DMS153 (cell line): ENCODE measurements around the gene JAK3.
A peak's percentile ranks its signal among the peaks of the same experiment; 100 is the strongest.
"Not testable (repeated sequence)": the region's sequence is repeated elsewhere in the genome, so short reads cannot be mapped to it uniquely, and the experiment has no call there.

Experiments
- DNase-seq: peaks from one replicate; lab custom pipeline; 2025; lab: John Stamatoyannopoulos, UW

Gene JAK3

GRCh38 chr19:17803264-17803896 is 44.4 kb downstream of the JAK3 start:
- no peak for DNase-seq

DNA sequence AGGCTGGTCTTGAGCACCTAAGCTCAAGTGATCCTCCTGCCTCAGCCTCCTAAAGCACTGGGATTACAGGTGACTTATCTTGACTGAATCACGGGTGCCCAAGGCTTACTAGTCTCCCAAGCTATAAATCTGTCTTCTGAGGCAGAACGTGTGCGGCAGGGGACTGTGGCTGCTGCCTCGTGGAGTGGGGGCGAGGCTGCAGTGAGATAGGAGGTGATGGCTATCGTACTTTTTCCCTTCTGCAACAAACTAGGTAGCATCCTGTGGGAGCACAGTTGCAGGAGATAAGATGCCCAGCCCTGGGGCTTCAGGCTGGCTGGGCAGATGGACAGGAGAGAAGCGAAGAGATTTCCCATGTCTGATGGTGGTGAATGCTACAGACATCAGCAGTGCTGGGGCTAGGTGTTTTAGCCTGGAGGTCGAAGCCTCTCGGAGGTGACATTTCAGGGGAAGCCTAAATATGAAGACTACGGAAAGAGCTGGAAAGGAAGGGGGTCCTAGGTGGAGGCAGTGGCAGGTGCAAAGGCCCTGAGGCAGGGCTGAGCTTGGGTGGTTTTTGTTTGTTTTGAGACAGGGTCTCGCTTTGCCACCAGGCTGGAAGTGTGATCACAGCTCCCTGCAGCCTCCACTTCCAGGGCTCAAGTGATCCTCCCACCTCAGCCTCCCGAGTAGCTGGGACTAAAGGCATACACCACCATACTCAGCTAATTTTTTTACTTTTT is 45.5 kb downstream of the JAK3 start:
- no peak for DNase-seq

GRCh38 chr19:17798599-17798998 is 49.2 kb downstream of the JAK3 start:
- DNase-seq = not testable (repeated sequence)

- no peak for DNase-seq
These were observed 50.2 kb downstream of the JAK3 start for GRCh38 chr19:17797424-17798201.

DNA sequence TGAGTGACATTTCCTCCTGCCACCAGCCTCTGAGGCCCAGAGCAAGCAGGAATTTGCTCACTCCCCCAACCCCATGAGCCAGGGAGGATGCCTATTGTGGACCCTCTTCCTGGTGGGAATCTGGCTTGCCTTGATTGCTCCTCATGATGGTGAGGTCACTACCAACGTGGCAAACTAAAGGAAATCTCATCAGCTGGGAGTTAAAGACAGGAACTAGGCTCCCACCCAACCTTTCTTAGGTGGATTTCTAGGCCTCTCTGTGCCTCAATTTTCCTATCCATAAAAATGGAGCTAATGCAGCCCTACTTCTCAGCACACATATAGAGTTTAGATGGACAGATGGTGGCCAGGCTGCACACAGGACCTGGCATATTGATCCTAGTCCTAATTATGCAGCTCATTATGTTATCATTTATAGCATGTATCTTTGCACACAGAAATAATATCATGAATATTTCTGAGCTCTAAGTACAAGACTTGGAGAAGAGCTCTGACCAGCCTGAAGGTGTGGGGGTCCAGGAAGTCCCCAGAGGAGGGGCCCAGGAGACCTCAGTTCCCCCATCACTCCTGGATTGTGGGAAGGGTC is 50.9 kb downstream of the JAK3 start:
- DNase-seq = no peak

DNA sequence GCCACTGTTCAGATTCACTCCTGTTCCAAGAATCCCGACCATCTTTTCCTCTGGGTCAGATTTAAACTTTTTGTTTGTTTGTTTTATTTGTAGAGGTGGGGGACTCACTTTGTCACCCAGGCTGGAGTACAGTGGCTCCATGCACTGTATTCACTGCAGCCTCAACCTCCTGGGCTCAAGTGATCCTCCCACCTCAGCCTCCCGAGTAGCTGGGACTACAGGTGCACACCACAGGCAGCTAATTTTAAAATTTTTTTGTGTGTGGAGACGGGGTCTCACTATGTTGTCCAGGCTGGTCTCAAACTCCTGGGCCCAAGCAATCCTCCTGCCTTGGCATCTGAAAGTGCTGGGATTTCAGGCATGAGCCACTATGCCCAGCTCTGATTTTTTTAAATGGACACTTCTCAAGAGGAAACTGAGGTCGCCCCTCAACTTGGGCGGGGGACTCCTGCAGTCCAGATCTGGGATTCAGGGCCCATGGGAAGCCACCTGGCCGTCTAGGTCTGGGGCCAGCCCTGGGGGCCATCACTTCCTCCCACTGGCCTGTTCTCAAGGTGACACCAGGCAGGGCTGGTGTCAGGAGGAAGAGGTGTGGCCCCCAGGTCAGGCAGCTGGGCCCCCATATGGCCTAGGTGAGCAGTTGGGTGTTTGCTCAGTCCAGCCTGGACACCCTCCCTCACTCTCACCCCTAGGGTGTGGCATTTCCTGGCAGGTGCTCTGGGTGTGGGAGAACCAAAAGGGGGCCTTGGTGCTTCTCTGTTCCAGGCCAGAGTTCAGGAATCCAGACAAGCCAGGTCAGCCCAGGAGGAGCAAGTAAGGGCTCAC is 51.6 kb downstream of the JAK3 start:
- no peak for DNase-seq

- DNase-seq = no peak
These were observed 52.3 kb downstream of the JAK3 start for GRCh38 chr19:17795495-17795856.

- peak; percentile 45 for DNase-seq
These were observed 52.9 kb downstream of the JAK3 start, which contains the start of gene B3GNT3 for GRCh38 chr19:17794731-17795494. Gene B3GNT3 (plus strand): TSS chr19:17795138. CDS start chr19:17807808, 12,670 bp downstream.

- no peak for DNase-seq
These were observed 53.4 kb downstream of the JAK3 start for GRCh38 chr19:17794412-17794730.

DNA sequence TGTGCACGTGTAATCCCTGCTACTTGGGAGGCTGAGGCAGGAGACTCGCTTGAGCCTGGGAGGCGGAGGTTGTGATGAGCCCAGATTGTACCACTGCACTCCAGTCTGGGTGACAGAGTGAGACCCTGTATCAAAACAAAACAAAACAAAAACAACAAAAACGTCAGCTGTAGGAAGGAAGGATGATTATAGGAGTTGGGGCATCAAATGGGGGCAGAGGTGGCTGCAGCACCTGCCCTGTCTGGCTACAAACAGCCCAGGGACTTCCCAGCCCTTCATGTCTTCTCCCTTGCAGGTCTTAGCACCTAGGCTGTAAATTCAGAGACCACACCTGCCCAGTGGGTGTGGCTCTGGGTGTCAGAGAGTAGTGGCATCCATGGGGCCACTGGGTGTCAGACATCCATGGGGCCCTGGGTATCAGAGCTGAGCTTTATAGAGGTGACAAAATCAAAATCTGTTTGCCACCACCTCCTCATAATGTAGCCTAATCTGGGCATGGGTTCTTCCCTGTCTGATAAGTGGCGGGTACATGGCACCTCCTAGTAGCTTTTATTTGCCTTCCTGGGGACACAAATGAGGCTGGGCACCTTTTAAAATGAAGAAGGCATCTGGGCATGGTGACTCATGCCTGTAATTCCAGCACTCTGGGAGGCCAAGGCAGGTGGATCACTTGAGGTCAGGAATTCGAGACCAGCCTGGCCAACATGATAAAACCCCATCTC is 57.6 kb downstream of the JAK3 start:
- DNase-seq = peak; percentile 9

- no peak for DNase-seq
These were observed 59.1 kb downstream of the JAK3 start for GRCh38 chr19:17788632-17789031.

GRCh38 chr19:17787274-17787913 is 60.4 kb downstream of the JAK3 start:
- DNase-seq = no peak

DNA sequence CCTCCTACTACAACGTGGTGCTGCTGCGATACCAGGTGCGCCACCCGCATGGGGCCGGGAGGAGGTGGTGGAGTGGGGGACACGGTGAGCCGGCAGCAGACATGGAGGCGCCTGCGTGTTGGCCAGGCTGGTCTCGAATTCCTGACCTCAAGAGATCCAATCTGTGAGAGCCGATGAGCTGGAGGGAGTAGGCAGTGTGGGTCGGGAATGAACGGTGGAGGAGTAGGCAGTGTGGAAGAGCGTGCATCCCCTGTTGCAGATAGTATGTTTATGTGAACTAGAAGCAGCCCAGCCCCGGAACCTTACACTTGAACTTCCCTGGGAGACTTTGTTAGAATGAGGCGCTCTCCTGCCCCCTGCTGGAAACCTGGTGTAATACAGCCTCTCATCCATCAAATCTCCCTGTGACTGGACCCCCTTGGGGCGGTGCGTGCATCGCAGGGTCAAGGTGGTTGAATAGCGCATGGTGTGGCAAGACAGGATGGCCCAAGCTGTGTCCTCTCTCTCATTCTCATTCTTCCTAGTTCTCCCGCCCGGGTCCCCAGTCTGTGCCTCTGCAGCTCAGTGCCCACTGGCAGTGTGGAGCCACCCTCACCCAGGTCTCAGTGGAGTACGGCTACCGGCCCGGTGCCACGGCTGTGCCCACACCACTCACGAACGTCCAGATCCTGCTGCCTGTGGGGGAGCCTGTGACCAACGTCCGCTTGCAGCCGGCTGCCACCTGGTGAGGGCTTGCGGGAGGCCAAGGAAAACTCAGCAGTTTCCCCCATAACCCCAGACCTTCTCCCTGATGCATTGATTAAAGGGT is 63.4 kb downstream of the JAK3 start:
- DNase-seq = peak; percentile 58

DNA sequence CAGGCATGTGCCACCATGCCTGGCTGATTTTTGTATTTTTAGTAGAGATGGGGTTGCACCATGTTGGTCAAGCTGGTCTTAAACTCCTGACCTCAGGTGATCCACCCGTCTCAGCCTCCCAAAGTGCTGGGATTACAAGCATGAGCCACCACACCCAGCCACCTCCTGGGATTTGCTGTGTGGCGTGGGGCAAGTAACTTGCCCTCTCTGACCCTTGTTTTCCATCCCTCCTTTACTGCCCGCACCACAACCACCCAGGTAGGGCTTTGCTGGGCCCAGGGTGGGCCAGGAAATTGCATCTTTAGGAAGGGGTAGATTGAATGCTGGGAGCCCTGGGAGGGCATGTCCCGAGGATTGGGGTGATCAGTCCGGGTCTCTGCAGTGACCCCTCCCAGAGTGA is 64.1 kb downstream of the JAK3 start:
- DNase-seq = not testable (repeated sequence)

- DNase-seq = no peak
These were observed 67.0 kb downstream of the JAK3 start for GRCh38 chr19:17780781-17781180.

GRCh38 chr19:17778968-17779929 is 68.5 kb downstream of the JAK3 start:
- peak; percentile 38 for DNase-seq

DNA sequence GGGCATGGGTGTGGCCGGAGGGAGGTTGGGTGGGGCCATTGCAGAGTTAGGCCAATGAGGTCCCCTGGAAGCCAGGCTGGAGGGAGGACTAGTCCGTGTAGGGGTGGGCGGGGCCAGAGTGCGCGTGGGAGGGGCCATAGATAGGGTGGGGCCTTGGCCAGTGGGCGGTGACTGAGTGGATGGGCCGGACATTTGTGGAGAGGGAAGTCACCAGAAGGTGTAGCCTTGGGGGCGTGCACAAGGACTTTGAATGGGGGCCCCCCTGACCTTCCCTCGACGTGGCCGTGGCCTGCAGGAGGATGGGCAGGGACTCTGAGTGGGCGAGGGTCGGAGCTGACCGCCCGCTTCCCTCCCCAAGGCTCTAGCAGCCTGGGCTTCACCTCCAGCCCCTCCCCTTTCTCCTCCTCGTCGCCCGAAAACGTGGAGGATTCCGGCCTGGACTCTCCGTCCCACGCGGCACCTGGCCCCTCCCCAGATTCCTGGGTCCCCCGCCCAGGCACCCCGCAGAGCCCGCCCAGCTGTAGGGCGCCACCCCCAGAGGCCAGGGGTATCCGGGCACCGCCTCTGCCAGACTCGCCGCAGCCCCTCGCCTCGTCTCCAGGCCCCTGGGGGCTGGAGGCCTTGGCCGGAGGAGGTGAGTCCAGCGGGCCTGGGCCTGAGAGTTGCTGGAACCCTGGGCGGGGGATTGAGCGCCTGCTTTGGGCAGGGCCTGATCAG is 69.4 kb downstream of the JAK3 start:
- DNase-seq = peak; percentile 60
